Neural progenitor cell (in vitro differentiated cells): Measurements from ENCODE around the gene MTCP1.

Experiments
- EZH2 ChIP-seq: fragments of 200-600 bp; sonication (generic); IDR thresholded peaks from 2 replicates; pipeline ENCODE4 v1.6.1; 2017; ENCODE audit warnings: antibody characterized with exemption, mild to moderate bottlenecking, moderate library complexity
- EZH2phosphoT487 ChIP-seq: fragments of 200-600 bp; sonication (generic); IDR thresholded peaks from 2 replicates; pipeline ENCODE4 v1.6.1; 2017; ENCODE audit warnings: antibody characterized with exemption
- TF ChIP-seq, protein P1 (sequence below): fragments of 200-600 bp; sonication (generic); IDR thresholded peaks from 2 replicates; pipeline ENCODE4 v1.5.1; 2017; ENCODE audit warnings: antibody characterized with exemption, mild to moderate bottlenecking

DNA sequence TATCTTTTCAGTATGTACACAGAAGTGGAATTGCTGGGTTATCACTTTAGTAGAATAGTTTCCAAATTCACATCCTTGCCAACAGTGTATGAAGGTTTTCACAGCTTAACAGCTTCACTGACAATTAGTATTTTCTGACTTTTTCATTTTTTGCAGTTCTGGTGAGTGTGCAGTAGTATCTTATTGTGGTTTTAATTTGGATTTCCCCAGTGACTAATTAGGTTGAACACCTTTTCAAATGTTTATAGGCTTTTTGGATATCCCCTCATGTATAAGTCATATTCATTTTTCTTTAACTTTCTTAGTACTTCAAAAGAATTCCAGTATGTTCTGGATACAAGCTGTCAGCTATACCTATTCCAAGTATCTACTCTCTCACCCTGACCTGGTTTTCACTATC, 37.5 kb upstream of the MTCP1 start:
- TF ChIP-seq, protein P1, sequence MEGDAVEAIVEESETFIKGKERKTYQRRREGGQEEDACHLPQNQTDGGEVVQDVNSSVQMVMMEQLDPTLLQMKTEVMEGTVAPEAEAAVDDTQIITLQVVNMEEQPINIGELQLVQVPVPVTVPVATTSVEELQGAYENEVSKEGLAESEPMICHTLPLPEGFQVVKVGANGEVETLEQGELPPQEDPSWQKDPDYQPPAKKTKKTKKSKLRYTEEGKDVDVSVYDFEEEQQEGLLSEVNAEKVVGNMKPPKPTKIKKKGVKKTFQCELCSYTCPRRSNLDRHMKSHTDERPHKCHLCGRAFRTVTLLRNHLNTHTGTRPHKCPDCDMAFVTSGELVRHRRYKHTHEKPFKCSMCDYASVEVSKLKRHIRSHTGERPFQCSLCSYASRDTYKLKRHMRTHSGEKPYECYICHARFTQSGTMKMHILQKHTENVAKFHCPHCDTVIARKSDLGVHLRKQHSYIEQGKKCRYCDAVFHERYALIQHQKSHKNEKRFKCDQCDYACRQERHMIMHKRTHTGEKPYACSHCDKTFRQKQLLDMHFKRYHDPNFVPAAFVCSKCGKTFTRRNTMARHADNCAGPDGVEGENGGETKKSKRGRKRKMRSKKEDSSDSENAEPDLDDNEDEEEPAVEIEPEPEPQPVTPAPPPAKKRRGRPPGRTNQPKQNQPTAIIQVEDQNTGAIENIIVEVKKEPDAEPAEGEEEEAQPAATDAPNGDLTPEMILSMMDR = no peak
- TF ChIP-seq EZH2 = no peak
- no peak for TF ChIP-seq EZH2phosphoT487
